GM18505 (cell line): ENCODE results near the gene CAPSL.
"Not testable (repeated sequence)": the region's sequence is repeated elsewhere in the genome, so short reads cannot be mapped to it uniquely, and the experiment has no call there.

Experiments
- ATAC-seq: cut with Tn5 transposase; IDR thresholded peaks from one replicate; pipeline ENCODE4 v1.9.1; 2021; ENCODE audit not compliant: unreplicated experiment
- POLR2A ChIP-seq: IDR thresholded peaks from 4 replicates; pipeline ENCODE4 v1.6.1; 2011; ENCODE audit warnings: borderline replicate concordance; ENCODE audit not compliant: insufficient read depth, insufficient read length; ENCODE audit errors: extremely low read depth

Gene CAPSL

DNA sequence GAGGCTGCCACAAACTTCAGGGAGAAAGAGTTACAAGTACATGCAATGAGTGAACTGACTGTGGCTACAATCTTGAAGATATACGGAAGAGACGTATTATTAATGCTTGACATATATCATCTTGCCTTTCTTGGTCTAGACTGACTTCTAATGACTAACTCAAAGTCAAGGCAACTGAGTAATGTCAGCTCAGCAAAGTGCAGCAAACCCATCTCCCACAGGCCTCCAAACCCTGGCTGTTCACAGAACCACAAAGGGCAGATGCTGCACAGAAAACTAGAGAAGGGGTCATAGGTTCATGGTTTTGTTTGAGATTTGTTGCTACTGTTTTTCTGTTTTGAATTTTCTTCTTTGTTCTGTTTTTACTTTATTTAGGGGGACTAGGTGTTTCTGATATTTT lies 60.8 kb downstream of the CAPSL start:
- no peak for TF ChIP-seq POLR2A
- no peak for ATAC-seq

DNA sequence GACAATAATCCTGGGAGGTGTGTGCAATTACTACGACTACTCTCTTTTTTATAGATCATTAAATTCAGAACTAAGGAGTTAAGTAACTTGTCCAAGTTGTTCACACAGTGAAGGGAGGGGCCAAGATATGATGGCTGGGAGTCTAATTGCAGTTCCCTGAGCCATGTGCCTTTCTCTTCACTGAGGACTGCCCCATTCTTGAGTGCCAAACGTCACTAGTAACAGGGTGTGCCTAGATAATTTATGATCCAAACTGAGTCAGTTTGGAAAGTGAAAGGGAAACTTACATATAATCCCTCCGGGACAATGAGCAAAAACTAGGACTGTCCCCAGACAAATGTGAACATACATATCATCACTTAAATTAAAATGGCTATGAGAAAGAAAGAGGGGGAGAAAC lies 61.5 kb downstream of the CAPSL start:
- no peak for TF ChIP-seq POLR2A
- ATAC-seq, result no peak

DNA sequence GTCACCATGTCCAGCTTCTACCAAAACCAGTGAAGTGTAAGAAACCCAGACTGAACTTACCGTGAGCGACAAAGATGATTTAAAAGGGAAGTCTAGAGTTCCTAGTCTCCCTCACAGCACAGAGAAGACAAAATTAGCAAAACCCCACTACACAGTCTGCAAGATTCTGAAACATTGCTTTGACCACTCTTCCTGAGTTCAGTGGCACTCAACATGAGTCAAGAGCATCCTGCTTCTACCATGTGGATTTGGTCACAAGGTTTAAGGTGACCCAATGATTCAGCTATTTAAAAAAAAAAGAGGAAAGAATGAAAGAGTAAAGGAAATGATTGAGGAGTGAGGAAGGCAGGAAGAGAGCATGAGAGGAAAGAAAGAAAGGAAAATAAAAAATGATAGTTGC lies 62.0 kb downstream of the CAPSL start:
- TF ChIP-seq POLR2A, result no peak
- ATAC-seq, result no peak

DNA sequence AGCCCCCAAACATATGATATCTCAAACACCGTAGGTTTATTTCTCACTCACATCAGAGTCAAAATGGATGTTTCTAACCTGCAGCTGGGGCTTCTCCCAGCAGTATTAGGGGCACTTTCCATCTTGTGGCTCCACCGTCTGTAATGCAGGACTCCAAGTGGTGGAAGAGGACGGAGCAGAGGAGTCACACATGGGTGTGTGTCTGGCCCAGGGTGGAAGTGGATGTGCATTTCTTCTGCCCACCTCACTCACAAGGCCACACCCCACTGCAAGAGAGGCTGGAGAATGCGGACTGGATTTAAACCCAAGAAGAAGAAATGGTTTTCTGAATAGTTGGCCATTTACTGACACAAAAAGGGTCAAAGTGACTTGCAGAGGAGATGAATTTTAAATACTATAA lies 67.8 kb downstream of the CAPSL start:
- TF ChIP-seq POLR2A, result no peak
- ATAC-seq, result no peak

DNA sequence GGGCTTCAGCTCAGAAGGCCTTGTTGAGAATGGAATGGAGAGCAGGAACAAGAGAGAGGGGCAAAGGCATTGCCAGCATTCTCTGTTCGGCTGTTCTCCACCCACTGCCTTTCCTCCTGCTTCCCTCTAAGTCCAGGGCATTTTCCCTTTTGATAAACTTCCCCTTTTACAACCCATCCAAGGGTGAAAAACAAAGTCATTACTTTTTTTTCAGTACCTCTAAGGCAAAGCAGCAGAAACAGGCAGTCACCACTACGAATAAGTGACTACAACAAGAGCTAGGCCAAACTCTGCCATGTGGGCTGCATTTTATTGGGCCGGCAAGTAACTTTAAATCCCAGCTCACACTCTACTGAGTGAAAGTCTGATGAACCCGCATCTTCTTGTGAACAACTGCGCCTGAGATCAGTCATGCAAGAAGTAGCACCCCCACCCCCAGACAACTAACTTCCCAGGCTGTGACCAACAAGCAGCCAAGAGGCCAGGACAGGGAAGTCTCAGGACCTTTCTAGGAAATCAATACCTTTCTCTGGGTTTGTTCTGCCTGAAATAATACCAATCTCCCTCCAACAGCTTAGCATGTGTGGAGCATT lies 68.6 kb downstream of the CAPSL start:
- ATAC-seq, result no peak
- TF ChIP-seq POLR2A, result no peak

DNA sequence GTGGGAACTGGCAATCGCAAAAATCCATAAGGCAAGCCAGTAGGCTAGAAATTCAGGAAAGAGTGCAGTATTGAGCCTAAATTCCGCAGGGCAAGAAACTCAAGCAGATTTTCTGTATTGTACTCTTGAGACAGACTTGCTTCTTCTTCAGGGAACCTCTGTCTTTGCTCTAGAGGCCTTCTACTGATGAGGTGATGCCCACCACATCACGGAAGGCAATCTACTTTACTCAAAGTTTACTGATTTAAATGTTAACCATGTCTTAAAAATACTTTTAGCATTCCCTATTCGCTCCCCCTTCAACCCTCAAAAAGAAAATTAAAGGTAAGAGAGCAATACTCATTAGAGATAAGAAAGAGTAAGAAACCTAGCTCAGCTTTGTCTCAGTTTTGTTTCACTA lies 70.4 kb downstream of the CAPSL start:
- TF ChIP-seq POLR2A, result no peak
- ATAC-seq, result no peak

DNA sequence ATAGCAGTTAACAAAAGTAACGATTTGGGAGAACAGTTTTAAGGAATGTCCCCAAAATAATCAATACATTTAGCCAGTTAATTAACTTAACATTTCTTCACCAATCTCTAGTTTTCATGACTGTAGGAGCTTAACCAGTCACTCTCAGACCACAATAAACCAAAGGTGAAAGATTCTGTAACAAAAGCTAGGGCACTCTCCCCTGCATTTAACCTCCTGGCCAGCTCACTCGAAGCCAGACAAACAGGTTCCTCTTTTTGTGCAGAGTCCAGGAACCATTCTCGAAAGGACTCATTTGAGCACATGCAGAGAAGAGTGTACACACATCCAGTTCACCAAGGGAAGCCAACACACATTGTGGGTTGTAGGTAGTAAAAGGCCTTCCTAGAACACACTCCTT lies 75.3 kb downstream of the CAPSL start:
- ATAC-seq, result no peak
- TF ChIP-seq POLR2A, result no peak

DNA sequence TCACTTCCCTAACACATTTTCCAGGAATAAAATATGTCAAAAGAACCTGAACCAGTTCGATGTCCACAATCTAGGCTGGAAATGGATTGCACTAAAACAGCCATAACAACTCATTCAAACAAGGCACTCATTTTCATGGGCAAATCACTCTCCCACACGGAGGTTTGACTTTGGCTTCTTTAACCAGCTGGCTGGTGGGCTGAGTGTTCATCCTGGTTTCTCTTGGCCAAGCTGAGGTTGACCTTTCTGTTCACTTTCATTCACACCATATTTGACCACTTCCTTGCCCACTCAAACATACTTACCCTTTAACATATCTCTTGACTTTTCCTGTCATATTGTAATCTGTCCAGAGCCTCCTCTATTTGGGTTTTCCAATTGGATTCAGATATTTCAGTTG lies 76.3 kb downstream of the CAPSL start:
- TF ChIP-seq POLR2A, result no peak
- no peak for ATAC-seq

DNA sequence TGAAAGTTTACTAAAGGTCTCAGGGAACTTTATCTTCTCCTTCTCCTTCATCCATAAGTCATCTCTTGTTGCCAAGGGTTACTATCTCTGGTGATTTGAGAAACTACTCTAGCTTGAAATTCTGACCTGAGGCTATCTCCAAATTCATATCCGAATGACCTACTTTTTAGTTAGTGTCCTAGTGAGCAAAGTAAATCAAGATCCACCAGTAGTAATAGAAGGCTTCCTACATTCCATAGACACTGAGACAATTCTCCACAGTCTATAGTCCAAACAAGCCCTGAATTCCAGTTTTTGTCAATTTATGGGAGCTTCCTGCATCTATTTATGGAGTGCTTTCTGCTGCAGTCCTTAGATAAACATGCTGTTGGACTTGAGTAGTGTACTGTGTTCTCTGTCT lies 76.7 kb downstream of the CAPSL start:
- ATAC-seq, result no peak
- no peak for TF ChIP-seq POLR2A

DNA sequence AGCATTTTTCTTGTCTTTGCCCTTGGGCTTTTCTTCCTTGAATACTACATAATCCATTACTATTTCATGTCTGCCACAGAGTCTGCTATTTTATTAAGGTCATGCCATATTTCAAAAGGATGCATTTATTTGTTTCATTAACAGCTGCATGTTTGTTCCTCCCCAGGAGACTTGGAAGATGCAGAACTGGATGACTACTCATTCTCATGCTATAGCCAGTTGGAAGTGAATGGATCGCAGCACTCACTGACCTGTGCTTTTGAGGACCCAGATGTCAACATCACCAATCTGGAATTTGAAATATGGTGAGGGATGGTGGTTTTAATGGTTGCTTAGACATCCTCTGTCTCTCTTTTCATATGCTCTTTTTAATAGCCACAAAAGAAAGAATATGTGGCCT lies 77.7 kb downstream of the CAPSL start:
- no peak for TF ChIP-seq POLR2A
- no peak for ATAC-seq

DNA sequence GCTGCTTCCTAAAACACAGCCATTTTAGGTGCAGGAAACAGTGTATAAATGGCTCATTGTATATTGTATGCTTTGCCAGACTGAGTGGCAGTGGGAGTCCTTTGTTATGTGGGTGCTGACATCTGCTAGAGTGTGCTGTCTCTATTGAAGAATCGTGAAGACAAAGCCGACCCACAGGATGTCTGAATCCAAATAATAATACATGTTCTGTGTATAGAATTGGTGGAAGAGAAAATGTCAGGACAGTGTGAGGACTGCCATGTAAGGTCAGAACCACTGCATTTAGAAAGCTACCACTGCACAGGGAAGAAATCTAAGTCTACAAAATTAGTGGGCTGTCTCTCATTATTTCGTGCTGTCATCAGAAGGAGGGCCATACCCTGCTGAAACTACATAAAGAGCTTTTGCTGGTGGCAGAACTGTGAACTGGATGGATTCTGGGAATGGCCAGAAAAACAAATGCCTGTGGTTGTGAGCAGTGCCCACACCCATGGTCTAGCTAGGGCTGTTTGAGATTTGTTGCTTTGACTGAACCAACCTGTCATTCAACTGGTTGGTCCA lies 79.2 kb downstream of the CAPSL start:
- ATAC-seq, result no peak
- TF ChIP-seq POLR2A, result no peak

DNA sequence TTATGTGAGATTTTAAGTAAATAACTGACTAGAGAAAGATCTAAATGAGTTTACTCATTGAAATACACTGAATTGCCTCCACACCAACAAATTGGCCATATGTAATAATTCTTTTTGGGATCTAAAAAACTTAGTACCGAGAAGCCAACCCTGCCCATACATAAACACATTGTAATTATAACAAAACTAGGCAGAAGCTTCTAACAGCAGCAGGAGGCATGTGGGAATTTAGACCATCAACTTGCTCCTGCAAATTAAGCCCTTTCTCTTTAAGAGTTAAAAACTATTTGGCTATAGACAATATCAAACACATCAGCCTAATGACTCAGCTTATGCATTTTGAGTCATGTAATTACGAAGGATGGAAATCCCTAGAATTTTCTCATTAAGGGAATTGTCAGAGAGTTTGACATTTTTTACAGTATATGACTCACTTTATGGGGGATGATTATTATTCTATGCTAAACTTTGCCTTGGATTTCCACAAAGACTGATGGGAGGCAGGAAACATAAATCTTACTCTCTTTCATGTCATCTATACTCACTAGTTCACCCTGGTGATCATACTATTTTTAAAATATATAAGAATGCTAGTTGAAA lies 80.7 kb downstream of the CAPSL start:
- ATAC-seq, result no peak
- TF ChIP-seq POLR2A, result no peak

DNA sequence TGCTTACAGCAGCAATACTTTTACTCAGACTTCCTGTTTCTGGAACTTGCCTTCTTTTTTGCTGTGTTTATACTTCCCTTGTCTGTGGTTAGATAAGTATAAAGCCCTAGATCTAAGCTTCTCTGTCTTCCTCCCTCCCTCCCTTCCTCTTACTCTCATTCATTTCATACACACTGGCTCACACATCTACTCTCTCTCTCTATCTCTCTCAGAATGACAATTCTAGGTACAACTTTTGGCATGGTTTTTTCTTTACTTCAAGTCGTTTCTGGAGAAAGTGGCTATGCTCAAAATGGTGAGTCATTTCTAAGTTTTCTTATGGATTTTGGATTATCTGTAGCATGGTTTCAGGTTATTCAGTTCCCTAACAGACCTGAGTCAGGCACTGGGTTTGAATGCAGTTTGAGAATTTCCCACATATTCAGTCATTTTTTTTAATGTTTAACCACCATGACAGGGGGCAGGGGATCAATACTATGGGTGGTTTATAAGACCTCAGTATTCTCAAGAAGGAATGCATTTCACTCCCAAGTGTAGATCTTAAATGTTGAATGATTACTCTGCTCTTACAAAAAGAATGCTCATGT lies 81.6 kb downstream of the CAPSL start, which contains the start of gene IL7R:
Gene IL7R, plus strand, starts transcription at position 127 of the 587 bp plus-strand sequence. Its CDS starts 87 bp downstream, at position 214.
- ATAC-seq, result no peak
- TF ChIP-seq POLR2A, result no peak

DNA sequence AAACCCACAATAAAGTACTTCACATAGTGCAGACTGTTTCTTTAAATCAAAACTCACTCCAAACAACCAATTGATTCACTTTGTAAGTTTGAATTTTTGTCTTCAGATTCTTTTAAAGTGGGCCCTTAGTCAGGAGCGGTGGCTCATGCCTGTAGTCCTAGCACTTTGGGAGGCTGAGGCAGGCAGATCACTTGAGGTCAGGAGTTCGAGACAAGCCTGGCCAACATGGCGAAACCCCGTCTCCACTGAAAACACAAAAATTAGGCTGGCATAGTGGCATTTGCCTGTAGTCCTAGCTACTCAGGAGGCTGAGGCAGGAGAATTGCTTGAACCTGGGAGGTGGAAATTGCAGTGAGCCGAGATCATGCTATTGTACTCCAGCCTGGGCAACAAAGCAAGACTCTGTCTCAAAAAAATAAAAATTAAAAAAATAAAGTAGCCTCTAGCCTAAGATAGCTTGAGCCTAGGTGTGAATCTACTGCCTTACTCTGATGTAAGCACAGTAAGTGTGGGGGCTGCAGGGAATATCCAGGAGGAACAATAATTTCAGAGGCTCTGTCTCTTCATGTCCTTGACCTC lies 82.1 kb downstream of the CAPSL start:
- ATAC-seq, result not testable (repeated sequence)
